ENCODE data around the gene TEAD2. TPM values are rescaled to one million over a fixed set of nuclear protein-coding genes. Genes with fewer than 3 reads are reported as not detected.

TEAD2 gene
- total RNA-seq, 1 donor from 2014 or later: not detected

DNA sequence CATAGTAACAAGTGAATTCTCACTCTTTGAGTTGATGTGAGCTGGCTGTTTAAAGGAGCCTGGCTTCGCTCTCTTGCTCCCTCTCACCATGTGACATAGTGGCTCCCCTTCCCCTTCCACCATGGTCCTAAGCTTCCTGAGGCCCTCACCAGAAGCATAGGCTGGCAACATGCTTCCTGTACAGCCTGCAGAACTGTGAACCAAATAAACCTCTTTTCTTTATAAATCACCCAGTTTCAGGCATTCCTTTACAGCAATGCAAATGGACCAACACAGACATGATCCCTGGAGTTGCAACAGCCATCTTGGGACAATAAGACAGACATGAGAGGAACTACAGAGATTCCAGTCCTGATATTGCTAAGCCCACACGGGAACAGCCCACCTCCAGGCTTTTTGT lies 12.6 kb downstream of the TEAD2 start:
- intact Hi-C loops (cut with micrococcal nuclease): no loop called here

DNA sequence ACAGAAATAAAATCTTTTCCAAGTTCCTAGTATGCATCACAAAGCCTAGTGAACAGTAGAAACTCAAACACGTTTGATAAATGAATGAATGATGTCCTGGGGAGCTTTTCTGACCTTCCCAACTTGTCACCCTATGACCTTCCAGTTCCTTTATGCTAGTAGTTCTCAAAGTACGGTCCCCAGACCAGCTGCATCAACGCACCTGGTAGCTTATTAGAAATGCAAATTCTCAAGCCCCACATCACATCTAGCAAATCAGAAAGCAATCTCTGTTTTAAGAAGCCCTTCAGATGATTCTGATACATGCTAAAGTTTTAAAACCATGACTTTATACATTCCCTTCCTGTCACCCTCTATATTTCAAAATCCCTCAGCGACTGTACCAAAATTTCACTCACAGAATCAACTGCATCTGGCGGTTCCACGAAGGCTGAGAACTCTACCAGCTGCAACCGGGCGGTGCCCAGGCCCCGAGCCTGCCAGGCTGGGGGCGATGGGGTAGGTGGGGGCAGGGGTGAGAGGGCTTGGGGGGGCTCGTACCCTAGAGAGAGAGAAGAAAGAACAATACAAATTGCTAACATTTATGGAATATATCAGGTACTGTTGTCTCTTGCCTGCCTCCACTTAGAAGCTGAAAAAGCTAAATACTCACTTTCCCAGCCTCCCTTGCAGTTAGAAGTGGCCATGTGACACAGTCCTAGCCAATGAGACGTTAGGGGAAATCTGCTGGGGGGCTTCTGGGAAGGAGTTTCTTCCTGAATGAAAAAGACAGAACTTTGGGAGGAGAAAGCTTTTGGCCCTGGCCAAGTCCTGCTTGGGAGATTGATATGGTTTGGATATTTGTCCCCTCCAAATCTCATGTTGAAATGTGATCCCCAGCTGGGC lies 13.7 kb downstream of the TEAD2 start:
- intact Hi-C loops (cut with micrococcal nuclease): no loop called here

- intact Hi-C loops (cut with micrococcal nuclease): no loop called here
Observed at GRCh38 chr19:49347835-49348234, 14.4 kb downstream of the TEAD2 start.

DNA sequence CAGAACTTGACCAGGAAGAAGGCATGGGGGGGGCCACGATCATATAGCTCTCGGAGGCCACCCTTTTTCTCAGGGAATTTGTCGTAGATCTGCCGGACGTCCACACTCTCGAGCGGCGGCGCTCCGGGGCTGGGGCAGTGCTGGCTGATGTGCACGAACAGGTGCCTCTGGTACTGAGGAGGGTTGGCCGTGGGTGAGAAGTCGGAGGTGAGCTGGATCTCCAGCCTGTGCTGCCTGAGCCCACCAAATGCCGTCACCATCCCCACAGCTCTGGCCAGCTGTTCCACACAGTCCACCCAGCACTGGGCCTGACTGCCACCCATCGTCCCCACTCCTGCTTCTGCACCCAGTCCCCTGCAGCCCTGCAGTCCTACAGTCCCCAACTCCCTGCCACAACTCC lies 15.0 kb downstream of the TEAD2 start:
- intact Hi-C loops (cut with micrococcal nuclease): no loop called here

DNA sequence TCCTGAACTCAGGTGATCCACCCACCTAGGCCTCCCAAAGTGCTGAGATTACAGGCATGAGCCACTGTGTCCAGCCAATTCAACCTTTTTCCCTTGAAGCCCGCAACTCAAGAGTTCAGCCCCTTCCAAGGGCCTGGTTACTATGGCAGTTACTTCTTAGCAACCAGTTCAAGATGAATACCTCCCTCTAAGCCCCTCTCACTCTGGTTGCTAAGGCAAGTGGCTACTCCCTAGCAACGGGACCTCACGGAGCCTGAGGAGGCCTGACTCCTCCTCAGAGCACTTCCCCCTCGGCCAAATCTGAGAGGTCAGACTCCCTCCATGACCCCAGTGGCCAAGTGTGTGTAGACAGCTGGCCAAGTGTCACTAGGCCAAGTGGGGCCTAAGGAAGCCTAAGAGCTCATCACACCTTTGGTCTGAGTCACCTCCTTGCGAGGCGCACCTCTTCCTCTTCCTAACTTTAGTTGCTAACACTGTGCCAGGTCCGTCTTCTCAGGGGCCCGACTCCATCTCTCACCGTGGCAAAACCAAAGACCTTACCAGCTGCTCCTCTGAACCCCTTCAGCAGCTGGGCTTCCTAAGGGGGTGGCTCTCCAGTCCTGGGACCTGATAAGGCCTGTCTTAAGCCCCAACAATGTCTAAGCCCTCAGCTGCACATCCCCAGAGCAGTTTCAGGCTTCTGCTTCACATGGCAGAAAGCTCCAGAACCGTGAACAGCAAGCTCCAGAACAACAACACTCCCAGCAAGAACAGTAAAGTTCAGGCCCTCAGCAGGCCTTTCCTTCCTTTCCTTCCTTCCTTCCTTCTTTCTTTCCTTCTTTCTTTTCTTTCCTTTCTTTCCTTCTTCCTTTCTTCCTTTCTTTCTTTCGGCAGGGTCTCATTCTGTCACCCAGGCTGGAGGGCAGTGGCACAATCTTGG lies 17.5 kb downstream of the TEAD2 start:
- intact Hi-C loops (cut with micrococcal nuclease): no loop called here

- intact Hi-C loops (cut with micrococcal nuclease): no loop called here
Observed at GRCh38 chr19:49343123-49343522, 19.1 kb downstream of the TEAD2 start.

DNA sequence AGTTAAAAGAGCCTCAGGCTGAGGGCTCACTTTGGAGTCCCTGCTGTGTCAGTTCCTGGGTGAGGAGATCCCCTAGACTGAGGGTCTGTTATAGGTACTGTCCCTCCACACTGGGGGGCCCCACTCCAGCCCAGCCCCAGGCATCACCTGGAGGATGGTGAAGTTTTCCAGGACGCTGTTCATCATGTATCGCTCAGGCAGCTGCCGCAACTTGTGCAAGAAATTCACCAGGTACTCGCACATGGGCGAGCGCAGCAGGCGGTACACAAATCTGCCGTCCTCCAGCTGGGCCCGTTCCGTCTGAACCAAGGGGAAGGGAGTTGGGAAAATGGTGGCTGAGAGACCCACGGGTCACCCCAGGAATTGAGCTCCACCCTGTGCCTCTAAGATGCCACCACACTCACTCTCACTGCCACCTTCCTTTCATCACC lies 19.9 kb downstream of the TEAD2 start:
- intact Hi-C loops (cut with micrococcal nuclease): no loop called here

GRCh38 chr19:49340865-49341718 lies 21.1 kb downstream of the TEAD2 start:
- intact Hi-C loops (cut with micrococcal nuclease): no loop called here

DNA sequence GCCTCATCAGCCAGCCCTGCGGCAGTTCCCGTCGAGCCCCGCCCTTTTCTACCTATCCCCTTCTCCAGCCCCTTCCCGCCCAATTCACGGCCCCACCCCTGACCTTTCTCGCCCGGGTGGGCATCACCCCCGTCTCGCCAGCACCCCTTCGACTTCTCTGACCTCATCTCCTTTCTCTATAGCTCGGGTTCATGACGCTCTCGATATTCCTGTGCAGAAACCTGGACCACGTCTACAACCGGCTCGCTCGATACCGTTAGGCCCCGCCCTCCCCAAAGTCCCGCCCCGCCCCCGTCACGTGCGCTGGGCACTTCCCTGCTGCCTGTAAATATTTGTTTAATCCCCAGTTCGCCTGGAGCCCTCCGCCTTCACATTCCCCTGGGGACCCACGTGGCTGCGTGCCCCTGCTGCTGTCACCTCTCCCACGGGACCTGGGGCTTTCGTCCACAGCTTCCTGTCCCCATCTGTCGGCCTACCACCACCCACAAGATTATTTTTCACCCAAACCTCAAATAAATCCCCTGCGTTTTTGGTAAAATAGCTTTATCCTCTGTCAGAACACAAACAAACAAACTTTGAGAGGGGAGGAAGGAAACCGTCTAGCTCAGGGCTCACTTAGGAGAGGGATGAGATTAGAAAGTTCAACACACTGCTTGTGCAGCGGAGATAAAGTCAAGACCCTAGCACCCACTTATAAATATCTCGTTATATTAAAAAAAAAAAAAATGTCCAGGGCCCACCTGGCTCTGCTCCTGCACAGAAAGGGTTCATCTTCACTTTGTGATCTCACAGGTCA lies 21.9 kb downstream of the TEAD2 start:
- intact Hi-C loops (cut with micrococcal nuclease): no loop called here

DNA sequence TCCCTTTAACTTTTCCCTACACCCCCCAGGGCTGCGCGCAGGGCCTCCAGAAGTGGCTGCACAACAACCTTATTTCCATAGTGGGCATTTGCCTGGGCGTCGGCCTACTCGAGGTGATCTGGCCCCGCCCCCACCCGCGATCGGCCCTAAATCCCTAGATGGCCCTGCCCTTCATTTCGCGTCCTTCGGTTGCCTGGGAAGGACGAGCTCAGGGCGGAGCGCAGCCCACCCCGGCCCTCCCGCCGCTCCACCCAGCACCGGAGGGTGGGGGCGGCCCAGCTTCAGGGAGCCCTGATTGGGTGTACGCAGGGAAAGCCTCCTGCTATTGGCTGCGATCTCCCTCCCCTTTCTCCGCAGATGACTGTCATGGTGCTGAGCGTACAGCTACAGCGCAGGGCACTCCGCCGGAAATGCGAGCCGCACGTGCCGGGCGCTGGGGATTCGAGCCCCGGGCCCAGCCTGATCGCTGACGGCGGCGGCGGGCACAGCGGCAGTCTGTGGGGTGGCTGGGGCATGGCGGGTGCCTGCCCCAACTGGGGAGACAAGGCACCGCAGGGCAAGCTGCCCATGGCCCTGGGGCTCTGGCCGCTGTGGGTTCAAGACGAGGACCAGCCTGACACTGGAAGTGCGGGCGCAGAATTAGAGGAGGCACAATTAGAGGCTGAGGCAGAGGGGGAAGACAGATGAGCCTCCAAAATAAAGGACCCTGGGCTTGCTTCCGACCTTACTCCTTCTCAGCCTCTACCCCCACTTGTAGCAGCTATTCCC lies 22.7 kb downstream of the TEAD2 start:
- intact Hi-C loops (cut with micrococcal nuclease): no loop called here

GRCh38 chr19:49338691-49339300 lies 23.4 kb downstream of the TEAD2 start:
- intact Hi-C loops (cut with micrococcal nuclease): no loop called here

- intact Hi-C loops (cut with micrococcal nuclease): no loop called here
Observed at GRCh38 chr19:49338023-49338677, 24.1 kb downstream of the TEAD2 start.

DNA sequence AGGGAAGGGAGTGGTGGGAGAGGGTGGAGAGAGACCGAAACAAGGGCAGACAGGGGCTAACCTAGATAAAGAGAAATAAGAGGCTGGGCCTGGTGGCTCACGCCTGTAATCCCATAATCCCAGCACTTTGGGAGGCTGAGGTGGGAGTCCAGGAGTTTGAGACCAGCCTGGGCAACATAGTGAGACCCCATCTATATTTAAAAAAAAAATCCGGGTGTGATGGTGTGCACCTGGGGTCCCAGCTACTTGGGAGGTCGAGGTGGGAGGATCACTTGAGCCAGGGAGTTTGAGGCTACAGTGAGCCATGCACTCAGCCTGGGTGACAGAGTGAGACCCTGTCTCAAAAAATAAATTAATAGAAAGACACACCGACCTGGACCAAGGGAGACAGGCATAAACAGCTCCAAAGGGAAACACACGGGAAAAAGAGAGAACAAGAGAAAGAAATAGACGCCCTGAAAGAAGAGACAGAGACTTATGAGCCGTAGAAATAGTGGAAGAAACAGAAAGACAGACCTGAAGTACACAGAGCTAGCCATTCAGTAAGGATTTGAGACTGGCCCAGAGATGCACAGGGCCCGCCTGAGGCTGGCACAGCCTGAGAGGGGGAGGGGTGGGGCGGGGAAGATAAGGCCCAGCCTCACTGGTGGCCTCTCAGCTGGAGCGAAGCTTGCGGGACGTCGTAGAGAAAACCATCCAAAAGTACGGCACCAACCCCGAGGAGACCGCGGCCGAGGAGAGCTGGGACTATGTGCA lies 24.8 kb downstream of the TEAD2 start:
- intact Hi-C loops (cut with micrococcal nuclease): no loop called here

DNA sequence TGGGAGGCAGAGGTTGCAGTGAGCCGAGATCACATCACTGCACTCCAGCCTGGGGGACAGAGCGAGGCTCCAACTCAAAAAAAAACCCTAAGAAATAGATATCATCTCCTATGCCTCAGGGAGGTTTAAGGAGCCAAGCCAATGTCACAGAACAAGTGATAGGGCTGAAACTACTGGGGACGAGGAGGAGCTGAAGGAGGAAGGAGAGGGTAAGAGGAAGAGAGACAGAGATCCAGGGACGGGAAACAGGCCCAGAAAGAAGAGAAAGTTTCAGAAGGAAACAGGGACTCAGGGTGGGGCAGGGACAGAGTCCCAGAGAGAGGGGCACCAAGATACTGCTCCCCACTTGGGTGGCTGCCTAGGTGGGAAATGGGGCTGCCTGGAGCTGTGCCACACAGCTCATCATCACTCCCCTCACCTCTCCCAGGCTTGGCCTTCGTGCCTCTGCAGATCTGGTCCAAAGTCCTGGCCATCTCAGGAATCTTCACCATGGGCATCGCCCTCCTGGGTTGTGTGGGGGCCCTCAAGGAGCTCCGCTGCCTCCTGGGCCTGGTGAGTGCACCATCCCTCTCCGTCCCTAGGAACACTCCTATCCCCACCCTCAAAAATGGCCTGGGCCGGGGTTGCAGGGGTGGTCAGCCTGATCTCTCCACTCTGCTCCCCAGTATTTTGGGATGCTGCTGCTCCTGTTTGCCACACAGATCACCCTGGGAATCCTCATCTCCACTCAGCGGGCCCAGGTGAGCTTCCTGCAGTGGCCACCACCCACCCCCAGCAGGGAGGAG lies 25.5 kb downstream of the TEAD2 start:
- intact Hi-C loops (cut with micrococcal nuclease): no loop called here

DNA sequence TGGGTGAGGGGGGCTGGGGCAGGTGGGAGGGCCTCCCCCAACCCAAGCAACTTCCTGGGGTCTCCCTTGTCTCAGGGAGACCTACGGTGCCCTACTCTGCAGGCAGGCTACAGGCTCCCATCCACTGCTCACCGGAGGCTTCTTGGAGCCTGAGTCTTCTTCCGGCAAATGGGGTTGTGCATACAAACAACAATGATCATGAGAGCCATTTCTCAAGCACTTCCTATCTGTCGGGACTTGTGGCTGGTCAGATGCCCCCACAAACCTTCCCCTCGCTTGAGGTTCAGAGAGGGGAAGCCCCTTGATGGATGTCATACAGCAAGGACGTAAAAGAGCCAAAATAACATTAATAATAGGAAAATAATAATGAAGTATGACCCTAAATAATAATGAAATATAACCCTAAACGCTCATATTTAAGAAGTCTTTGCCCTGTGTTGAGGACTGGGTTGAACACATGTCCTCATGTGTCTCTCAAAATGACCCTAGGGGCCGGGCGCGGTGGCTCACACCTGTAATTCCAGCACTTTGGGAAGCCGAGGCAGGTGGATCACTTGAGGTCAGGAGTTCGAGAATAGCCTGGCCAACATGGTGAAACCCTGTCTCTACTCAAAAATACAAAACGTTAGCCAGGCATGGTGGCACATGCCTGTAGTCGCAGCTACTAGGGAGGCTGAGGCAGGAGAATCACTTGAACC lies 26.3 kb downstream of the TEAD2 start:
- intact Hi-C loops (cut with micrococcal nuclease): loop anchor here (1.0 kb wide), 1 partner anchor 27 kb away; the partner anchor contains the start of gene DKKL1

DNA sequence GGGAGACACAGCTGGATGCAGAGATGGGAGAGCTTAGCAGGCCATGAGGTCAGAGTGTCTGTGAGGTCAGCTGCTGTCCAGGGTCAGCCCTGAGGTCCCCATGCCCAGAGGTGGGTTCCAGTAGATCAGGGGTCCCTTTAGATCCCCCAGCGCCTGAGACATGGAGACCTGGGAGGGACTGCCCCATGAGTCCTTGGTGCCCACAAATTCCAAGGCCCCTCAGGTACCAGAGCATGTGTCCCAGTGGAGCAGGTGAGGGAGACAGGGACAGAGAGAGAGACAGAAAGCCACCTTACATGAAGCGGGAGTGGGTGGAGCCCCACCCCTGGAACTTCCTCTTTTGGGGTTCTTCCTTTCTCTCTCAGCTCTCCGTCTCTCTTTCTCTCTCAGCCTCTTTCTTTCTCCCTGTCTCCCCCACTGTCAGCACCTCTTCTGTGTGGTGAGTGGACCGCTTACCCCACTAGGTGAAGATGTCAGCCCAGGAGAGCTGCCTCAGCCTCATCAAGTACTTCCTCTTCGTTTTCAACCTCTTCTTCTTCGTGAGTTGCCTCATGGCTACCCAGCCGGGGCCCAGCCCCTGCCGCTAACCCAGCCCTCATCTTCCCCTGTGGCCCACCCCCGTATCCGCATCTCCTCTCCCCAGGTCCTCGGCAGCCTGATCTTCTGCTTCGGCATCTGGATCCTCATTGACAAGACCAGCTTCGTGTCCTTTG lies 27.0 kb downstream of the TEAD2 start, which contains the start of gene CD37:
TSS of gene CD37 (plus strand) at position 336 of the 713 bp plus-strand sequence. CDS start at position 471, 135 bp downstream.
- intact Hi-C loops (cut with micrococcal nuclease): loop anchor here (1.0 kb wide), 1 partner anchor 28 kb away; the partner anchor contains the start of gene DKKL1

All from T-helper 1 cell treated with Interleukin-12 subunit alpha and Interleukin-12 subunit beta and Interleukin-4 antibody, amounts not matched to agents 30 ng/mL and 1 ng/mL, for 36 hours (primary cell).